ENCODE data around the gene KIF3A. TPM values are rescaled to one million over a fixed set of nuclear protein-coding genes. Genes with fewer than 3 reads are reported as not detected.

The KIF3A gene
- total RNA-seq, 4 donors from 2014 or later, result 2.1 to 5.8 (median 4.3) TPM

- TF ChIP-seq, protein P1, sequence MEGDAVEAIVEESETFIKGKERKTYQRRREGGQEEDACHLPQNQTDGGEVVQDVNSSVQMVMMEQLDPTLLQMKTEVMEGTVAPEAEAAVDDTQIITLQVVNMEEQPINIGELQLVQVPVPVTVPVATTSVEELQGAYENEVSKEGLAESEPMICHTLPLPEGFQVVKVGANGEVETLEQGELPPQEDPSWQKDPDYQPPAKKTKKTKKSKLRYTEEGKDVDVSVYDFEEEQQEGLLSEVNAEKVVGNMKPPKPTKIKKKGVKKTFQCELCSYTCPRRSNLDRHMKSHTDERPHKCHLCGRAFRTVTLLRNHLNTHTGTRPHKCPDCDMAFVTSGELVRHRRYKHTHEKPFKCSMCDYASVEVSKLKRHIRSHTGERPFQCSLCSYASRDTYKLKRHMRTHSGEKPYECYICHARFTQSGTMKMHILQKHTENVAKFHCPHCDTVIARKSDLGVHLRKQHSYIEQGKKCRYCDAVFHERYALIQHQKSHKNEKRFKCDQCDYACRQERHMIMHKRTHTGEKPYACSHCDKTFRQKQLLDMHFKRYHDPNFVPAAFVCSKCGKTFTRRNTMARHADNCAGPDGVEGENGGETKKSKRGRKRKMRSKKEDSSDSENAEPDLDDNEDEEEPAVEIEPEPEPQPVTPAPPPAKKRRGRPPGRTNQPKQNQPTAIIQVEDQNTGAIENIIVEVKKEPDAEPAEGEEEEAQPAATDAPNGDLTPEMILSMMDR (IDR thresholded peaks at IDR 0.05; ENCODE audit: low read depth), result no peak
Measured at GRCh38 chr5:132763181-132764036, 26.1 kb upstream of the KIF3A start.

DNA sequence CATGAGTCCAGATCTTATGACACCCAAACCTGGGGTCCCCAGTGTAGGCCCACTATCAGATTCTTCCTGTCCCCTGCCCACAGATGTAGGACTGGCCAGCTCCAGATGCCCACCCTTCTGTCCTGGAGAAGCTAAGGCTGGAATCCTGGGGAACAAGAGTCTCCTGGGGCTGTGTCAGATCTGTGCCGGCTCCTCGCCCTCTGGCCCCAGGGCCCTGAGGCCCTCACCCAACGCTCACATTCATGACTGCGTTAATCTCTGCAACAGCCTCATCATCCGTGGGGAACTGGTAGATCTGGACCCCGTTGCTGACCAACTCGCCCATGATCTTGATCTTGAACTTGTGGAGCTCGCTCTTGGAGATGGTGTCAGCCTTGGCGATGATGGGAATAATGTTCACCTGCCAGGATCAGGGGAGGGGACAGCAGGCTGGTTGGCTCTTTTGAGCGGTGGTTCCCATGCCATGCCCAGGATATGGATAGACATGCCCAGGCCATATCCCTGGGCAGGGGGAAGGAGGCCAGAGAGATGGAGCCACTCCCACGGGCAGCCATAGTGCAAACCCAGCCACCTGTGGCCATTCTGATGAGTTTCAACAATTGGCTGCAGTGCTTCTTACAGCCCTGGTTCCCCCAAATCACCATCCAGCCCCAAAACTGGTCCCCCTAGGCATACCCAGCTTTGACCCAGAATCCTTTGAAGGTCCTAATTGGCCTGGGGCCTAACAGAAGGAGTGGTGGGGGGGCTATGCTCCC, 25.1 kb upstream of the KIF3A start:
- TF ChIP-seq, protein P1 (IDR thresholded peaks at IDR 0.05; ENCODE audit: low read depth), result no peak

- TF ChIP-seq, protein P1 (IDR thresholded peaks at IDR 0.05; ENCODE audit: low read depth), result no peak
Measured at GRCh38 chr5:132761321-132762240, 24.2 kb upstream of the KIF3A start.

GRCh38 chr5:132760601-132761317, 23.4 kb upstream of the KIF3A start:
- TF ChIP-seq, protein P1 (IDR thresholded peaks at IDR 0.05; ENCODE audit: low read depth), result no peak

- TF ChIP-seq, protein P1 (IDR thresholded peaks at IDR 0.05; ENCODE audit: low read depth), result no peak
Measured at GRCh38 chr5:132760049-132760420, 22.7 kb upstream of the KIF3A start.

DNA sequence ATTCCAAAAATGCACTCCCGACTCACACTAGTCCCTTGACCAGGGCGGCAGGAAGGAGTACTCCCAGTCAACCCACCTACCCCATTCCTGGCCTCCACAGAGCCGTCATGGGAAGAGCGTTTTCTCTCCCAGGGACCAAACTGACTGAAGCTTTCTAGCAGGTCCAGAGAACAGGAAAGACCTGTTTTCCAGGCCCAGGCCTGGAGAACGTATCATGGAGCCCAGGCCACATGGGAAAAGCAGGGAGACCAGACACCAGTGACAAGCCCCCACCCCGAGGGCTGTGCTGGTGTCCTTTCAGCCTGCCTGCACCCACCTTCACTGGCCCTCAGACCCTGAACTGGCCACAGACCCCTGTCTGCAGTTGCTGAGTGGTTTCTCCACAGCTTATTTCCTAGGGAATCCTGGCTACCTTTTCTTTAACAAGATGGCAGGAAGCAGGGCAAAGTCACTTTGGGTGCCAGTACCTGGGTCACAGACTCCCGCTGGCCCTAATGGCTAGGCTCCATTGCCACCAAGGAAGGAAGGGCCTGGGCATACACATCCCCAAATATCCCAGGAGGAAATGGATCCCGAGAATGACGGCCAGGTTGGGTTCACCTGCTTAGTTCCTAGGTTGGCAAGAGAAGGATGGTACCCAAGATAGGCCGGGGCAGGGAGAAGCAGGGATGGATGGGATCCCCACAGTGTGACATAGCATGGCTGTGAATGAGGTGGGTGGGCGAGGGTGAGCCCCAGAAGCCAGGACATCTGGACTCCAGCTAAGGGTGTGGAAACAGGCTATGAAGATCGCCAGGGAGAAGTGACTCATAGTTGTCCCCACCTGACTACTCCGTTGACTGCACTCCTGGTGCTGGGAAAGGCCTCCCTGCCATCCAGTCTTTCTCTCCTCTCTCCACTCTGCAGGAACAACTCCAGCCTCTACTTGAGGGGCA, 22.0 kb upstream of the KIF3A start:
- TF ChIP-seq, protein P1 (IDR thresholded peaks at IDR 0.05; ENCODE audit: low read depth), result no peak
